Measurements from ENCODE around the gene CCL1.

The CCL1 gene

DNA sequence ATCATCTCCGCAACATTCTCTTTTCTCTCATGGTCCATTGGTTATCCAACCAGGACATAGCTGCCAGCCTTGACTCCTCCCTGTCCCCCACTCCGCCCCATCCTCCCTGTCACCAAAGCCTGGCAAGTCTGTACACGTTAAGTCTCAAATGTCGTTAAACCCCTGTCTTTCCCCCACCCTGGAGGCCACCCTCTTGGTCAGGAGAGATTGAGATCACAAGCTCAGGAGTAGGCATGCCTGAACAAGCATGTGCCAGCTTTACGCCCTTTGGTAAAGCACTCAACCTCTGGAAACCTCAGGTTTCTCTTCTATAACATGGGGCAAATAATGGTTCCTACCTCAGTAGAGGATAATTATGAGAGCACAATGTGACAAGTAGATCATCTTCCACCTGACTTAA, 38.1 kb upstream of the CCL1 start:
- TF ChIP-seq, protein P1, sequence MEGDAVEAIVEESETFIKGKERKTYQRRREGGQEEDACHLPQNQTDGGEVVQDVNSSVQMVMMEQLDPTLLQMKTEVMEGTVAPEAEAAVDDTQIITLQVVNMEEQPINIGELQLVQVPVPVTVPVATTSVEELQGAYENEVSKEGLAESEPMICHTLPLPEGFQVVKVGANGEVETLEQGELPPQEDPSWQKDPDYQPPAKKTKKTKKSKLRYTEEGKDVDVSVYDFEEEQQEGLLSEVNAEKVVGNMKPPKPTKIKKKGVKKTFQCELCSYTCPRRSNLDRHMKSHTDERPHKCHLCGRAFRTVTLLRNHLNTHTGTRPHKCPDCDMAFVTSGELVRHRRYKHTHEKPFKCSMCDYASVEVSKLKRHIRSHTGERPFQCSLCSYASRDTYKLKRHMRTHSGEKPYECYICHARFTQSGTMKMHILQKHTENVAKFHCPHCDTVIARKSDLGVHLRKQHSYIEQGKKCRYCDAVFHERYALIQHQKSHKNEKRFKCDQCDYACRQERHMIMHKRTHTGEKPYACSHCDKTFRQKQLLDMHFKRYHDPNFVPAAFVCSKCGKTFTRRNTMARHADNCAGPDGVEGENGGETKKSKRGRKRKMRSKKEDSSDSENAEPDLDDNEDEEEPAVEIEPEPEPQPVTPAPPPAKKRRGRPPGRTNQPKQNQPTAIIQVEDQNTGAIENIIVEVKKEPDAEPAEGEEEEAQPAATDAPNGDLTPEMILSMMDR (IDR thresholded peaks at IDR 0.05; ENCODE audit: low read depth, low read length) = no peak
- no peak for DNase-seq (ENCODE audit: extremely low read depth, low read depth)

DNA sequence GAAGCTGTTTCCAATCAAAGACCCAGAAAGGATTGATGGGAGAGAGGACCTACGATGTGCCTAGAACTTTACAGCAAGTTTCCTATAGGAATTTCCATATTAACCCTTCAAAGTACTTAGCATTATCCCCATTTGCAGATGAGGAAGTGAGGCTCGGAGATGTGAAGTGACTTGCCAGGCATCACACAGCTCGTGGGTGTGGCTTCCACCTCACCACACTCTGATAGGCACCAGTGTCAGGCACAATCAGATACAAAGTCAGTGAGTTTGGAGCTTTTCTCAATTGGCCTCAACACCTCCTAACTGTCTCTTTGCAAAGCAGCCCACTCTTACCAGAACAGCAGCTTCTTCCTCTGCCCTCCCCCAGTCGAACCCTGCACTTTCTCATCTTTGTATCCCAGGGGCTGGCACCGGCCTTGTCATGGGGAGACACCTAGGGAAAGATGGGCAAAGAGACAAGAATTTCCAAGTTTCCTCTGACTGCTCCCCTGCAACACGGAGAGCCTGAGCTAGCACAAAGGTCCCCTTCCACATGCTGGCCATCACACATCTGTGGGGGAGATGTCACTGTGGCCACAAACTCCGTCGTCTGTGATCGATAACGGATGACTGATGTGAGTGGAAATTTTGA, 37.4 kb upstream of the CCL1 start:
- TF ChIP-seq, protein P1 (IDR thresholded peaks at IDR 0.05; ENCODE audit: low read depth, low read length) = no peak
- no peak for DNase-seq (ENCODE audit: extremely low read depth, low read depth)

DNA sequence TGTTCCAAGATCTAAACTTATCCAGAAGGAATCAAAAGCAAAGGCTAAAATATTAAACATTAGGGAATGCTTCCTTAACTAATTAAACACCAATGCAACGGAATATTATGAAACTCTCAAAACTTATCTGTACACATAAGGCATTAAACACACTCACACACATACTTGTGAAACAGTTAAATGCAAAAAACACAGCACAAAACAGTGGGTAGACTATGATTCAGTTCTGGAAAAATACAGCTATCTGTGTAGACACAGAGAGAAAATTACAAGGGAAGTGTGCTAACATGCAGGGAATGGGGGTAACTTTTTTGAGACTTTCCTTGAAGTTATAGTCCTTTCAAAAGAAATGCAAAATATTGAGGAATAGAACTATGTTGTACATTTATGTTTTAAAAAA, 36.7 kb upstream of the CCL1 start:
- TF ChIP-seq, protein P1 (IDR thresholded peaks at IDR 0.05; ENCODE audit: low read depth, low read length) = no peak
- DNase-seq (ENCODE audit: extremely low read depth, low read depth) = no peak

DNA sequence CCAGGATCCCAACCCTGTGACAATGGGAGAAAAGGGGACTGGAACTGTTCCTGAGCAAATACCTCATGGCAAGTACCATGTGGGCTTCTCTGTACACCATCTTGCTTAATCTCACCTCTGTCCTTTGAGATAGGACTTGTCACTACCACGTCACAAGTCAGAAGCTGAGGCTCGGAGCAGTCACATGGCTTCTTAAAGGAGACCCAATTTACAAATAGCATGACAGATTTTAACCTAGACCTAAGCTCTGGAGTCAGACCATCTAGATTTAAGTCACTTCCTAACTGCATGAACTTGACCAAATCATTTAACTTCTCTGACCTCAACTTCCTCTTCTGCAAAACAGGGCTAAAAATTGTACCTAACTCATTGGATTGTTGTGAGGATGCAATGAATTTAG, 36.0 kb upstream of the CCL1 start:
- TF ChIP-seq, protein P1 (IDR thresholded peaks at IDR 0.05; ENCODE audit: low read depth, low read length) = no peak
- DNase-seq (ENCODE audit: extremely low read depth, low read depth) = no peak

DNA sequence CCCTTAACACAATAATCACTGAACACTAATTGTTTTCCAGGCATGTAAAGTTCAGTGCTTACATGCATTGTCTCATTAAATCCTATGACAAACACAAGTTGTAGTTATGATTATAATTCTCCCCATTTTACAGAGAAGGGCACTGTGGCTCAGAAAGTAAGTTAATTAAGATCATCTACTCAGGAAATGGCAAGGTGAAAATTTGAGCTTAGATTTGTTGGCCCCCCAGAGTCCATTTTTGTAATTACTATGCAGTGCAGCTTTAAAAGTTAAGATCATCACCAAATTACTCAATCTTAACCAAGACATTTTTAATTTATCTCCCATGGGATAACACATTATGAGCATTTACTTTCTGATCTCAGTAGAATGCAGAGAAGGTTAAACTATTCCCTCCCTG, 34.2 kb upstream of the CCL1 start:
- TF ChIP-seq, protein P1 (IDR thresholded peaks at IDR 0.05; ENCODE audit: low read depth, low read length) = no peak
- DNase-seq (ENCODE audit: extremely low read depth, low read depth) = no peak

DNA sequence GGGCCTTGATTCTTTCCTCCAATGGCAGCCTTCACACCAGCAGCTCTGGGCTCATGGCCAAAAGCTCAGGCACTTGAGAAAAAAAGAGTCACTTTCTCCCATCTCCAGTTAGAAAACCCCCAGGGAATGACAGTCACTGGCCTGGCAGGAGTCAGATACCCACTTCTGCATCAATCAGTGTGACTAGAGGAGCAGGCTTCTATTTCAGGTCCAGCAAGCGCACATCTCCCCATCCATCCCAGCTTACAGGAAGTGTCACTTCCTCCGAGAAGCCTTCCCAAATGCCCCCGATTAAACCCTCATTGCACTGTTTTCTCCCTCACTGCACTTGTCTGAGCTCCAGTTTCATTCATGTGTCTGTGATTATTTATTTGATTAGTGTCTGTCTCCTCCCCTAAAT, 30.4 kb upstream of the CCL1 start:
- TF ChIP-seq, protein P1 (IDR thresholded peaks at IDR 0.05; ENCODE audit: low read depth, low read length) = no peak
- DNase-seq (ENCODE audit: extremely low read depth, low read depth) = no peak

DNA sequence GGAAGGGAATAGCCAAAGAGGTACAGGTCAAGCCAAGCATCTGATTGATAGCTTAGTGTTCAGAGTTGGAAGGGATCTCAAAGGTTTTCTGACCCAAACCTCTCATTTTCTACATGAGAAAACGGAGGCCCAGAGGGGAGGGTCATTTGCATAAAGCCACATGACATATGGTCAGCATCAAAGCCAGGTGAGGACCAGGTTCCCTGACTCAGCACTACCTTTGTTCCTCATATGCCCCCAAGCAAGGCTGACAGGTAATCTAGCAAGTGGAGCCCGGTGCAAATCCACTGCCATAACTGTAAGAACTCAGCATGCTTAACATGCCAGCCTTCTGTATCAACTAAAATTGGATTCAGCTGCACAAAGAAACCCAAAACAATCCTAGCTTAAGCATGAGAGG, 28.2 kb upstream of the CCL1 start:
- TF ChIP-seq, protein P1 (IDR thresholded peaks at IDR 0.05; ENCODE audit: low read depth, low read length) = no peak
- no peak for DNase-seq (ENCODE audit: extremely low read depth, low read depth)

All from AG09319 (cell line).